ENCODE measurements around the gene KRT2. TPM values are rescaled to one million over a fixed set of nuclear protein-coding genes. Genes with fewer than 3 reads are reported as not detected.

KRT2 gene
- total RNA-seq, 1 experiment from 2014 or later: not detected

GRCh38 chr12:52617403-52617785, 34.6 kb downstream of the KRT2 start:
- Histone ChIP-seq H3K27ac (no peak overlapping the region), H3K79me2 (ENCODE audit: low read depth) (no peaks in the 10 kb centered on the region), H3K4me2 (no peak overlapping the region), H3K9me3 (ENCODE audit: insufficient read depth, low read depth) (no peaks in the 10 kb centered on the region), H3K4me3 (no peak overlapping the region), H3K36me3 (ENCODE audit: low read depth) (no peaks in the 10 kb centered on the region), H2AFZ (no peak overlapping the region), H3F3A (ENCODE audit: insufficient read depth, low read depth) (no peaks in the 10 kb centered on the region), H3K4me1 (replicated peaks; ENCODE audit: insufficient read depth) (no peaks in the 10 kb centered on the region), H4K20me1 (ENCODE audit: insufficient read depth) (no peaks in the 10 kb centered on the region), H3K9me2 (ENCODE audit: insufficient read depth) (no peaks in the 10 kb centered on the region), H3K27me3 (ENCODE audit: insufficient read depth, low read depth) (no peaks in the 10 kb centered on the region; the same call in 1 of the 2 replicates)
- ChIA-PET CTCF (no interaction called here), POLR2A (ENCODE audit: unreplicated experiment) (no interaction called here)
- BruUV-seq (replicated peaks): no TSS peak
- TF ChIP-seq EZH2 (IDR thresholded peaks at IDR 0.05; ENCODE audit: low read depth): no peak
- TF ChIP-seq, protein P1, sequence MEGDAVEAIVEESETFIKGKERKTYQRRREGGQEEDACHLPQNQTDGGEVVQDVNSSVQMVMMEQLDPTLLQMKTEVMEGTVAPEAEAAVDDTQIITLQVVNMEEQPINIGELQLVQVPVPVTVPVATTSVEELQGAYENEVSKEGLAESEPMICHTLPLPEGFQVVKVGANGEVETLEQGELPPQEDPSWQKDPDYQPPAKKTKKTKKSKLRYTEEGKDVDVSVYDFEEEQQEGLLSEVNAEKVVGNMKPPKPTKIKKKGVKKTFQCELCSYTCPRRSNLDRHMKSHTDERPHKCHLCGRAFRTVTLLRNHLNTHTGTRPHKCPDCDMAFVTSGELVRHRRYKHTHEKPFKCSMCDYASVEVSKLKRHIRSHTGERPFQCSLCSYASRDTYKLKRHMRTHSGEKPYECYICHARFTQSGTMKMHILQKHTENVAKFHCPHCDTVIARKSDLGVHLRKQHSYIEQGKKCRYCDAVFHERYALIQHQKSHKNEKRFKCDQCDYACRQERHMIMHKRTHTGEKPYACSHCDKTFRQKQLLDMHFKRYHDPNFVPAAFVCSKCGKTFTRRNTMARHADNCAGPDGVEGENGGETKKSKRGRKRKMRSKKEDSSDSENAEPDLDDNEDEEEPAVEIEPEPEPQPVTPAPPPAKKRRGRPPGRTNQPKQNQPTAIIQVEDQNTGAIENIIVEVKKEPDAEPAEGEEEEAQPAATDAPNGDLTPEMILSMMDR (conservative IDR thresholded peaks at IDR 0.05): no peak
- no peak for DNase-seq
- intact Hi-C loops (cut with micrococcal nuclease; ENCODE audit: unreplicated experiment): no loop called here

DNA sequence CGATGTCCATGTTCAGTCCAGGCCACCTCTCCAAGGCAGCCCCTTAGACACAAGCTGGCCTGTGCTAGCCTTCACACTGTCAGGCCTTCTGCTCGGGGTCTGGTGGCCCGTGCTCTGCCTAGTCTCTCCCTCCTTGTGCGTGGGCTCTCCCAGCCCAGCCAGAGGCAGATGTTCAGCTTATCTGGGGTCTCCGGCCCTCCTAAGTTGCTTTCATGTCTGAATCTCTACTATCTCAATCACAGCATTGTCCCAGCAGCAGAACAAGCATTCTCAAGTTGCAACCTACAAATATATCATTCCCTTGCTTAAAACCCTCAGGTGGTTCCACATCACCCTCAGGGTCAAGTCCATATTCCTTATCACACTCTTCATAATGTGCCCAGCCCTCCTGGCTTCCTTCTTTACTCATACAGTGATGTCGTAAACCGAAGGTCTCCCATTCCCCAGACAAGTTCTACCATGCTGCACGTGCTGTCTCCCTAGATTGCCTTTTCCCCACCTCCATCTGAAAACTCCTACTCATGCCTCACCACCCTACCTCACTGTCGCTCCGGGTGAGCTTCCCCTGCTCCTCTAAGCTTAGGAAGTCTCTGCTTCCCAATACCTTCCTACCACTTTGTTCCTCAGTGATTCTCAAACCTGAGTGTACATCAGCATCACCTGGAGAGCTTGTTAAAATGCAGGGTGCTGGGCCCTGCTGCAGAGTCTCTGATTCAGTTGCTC, 35.2 kb downstream of the KRT2 start:
- no peaks in the 10 kb centered on the region for H3K36me3 ChIP-seq (ENCODE audit: low read depth)
- ChIA-PET CTCF (interaction anchor here (0.6 kb wide), 1 partner anchor 210 kb away, joined by 4 read pairs; no protein-coding TSS in a partner anchor), POLR2A (ENCODE audit: unreplicated experiment) (no interaction called here)
- no peaks in the 10 kb centered on the region for H3K9me2 ChIP-seq (ENCODE audit: insufficient read depth)
- H3K9me3 ChIP-seq (ENCODE audit: insufficient read depth, low read depth): no peaks in the 10 kb centered on the region
- H3K4me1 ChIP-seq (replicated peaks; ENCODE audit: insufficient read depth): no peaks in the 10 kb centered on the region
- BruUV-seq (replicated peaks): no TSS peak
- TF ChIP-seq EZH2 (IDR thresholded peaks at IDR 0.05; ENCODE audit: low read depth): no peak
- TF ChIP-seq, protein P1 (conservative IDR thresholded peaks at IDR 0.05): no peak
- H3K4me3 ChIP-seq: no peak overlapping the region
- H3K79me2 ChIP-seq (ENCODE audit: low read depth): no peaks in the 10 kb centered on the region
- H4K20me1 ChIP-seq (ENCODE audit: insufficient read depth): no peaks in the 10 kb centered on the region
- no peak for DNase-seq
- H3K27me3 ChIP-seq (ENCODE audit: insufficient read depth, low read depth): no peaks in the 10 kb centered on the region; the same call in 1 of the 2 replicates
- no peak overlapping the region for H2AFZ ChIP-seq
- H3F3A ChIP-seq (ENCODE audit: insufficient read depth, low read depth): no peaks in the 10 kb centered on the region
- H3K4me2 ChIP-seq: no peak overlapping the region
- H3K27ac ChIP-seq: no peak overlapping the region
- intact Hi-C loops (cut with micrococcal nuclease; ENCODE audit: unreplicated experiment): no loop called here

- no peak overlapping the region for H3K4me3 ChIP-seq
- no peak overlapping the region for H3K4me2 ChIP-seq
- no peaks in the 10 kb centered on the region for H3F3A ChIP-seq (ENCODE audit: insufficient read depth, low read depth)
- H2AFZ ChIP-seq: no peak overlapping the region
- H3K27ac ChIP-seq: no peak overlapping the region
- no peaks in the 10 kb centered on the region for H3K79me2 ChIP-seq (ENCODE audit: low read depth)
- H3K27me3 ChIP-seq (ENCODE audit: insufficient read depth, low read depth): no peaks in the 10 kb centered on the region; the same call in 1 of the 2 replicates
- H4K20me1 ChIP-seq (ENCODE audit: insufficient read depth): no peaks in the 10 kb centered on the region
- no peaks in the 10 kb centered on the region for H3K36me3 ChIP-seq (ENCODE audit: low read depth)
- POLR2A ChIA-PET (ENCODE audit: unreplicated experiment): no interaction called here
- CTCF ChIA-PET: no interaction called here
- no peak for DNase-seq
- BruUV-seq (replicated peaks): no TSS peak
- no peaks in the 10 kb centered on the region for H3K9me2 ChIP-seq (ENCODE audit: insufficient read depth)
- no peaks in the 10 kb centered on the region for H3K9me3 ChIP-seq (ENCODE audit: insufficient read depth, low read depth)
- intact Hi-C loops (cut with micrococcal nuclease; ENCODE audit: unreplicated experiment): no loop called here
- H3K4me1 ChIP-seq (replicated peaks; ENCODE audit: insufficient read depth): no peaks in the 10 kb centered on the region
- TF ChIP-seq EZH2 (IDR thresholded peaks at IDR 0.05; ENCODE audit: low read depth): no peak
- TF ChIP-seq, protein P1 (conservative IDR thresholded peaks at IDR 0.05): no peak
These were observed 36.1 kb downstream of the KRT2 start for GRCh38 chr12:52615912-52616311.
